A549 (cell line): ENCODE data around the gene TMEM255B. TPM values are rescaled to one million over a fixed set of nuclear protein-coding genes. Genes with fewer than 3 reads are reported as not detected.

Experiments used
- ATAC-seq, 2 experiments: fragments of 200-7000 bp in 1 of 2; fragments of >200 bp in 1 of 2; cut with Nextera tagmentation in 1 of 2; cut with Tn5 transposase in 1 of 2; 3 replicates each; pipeline versions ENCODE4 v1.8.0 to v1.9.1; 2018 to 2020; ENCODE audit warnings: mild to moderate bottlenecking in 1 of 2, moderate library complexity in 1 of 2
- CTCF ChIA-PET: fragments of 300-600 bp; sonication (Branson Sonifier 250); formaldehyde crosslinking; extraction: SDS; loops from one replicate; lab custom pipeline; 2021; ENCODE audit warnings: antibody characterized with exemption, inconsistent platforms; lab: Yijun Ruan, JAX
- POLR2A ChIA-PET: fragments of 350-600 bp; formaldehyde crosslinking; extraction: SDS; loops from one replicate; lab custom pipeline; 2021; ENCODE audit warnings: antibody characterized with exemption, inconsistent platforms; lab: Yijun Ruan, JAX
- DNase-seq, 2 experiments: peaks; one replicate each; pipeline versions ENCODE4 v3.0.0 to v3.0.0-alpha.2; 2011 to 2016; ENCODE audit warnings: low read depth in 1 of 2, low spot score in 1 of 2
- FAIRE-seq: peaks from 2 replicates; lab custom pipeline; 2011; peaks lifted over from hg19 to GRCh38; lab: Jason Lieb, UNC
- H3K27ac ChIP-seq, 2 experiments: fragments of >200 bp; sonication (Bioruptor Twin); formaldehyde crosslinking; 3 replicates each; pipeline ENCODE4 v1.5.1; 2016 to 2017
- H3K4me1 ChIP-seq: fragments of >200 bp; sonication (Bioruptor Twin); formaldehyde crosslinking; 3 replicates; pipeline ENCODE4 v1.6.1; 2016
- H3K4me2 ChIP-seq: fragments of >200 bp; sonication (Bioruptor Twin); formaldehyde crosslinking; 3 replicates; pipeline ENCODE4 v1.6.1; 2016
- H3K4me3 ChIP-seq: fragments of >200 bp; sonication (Bioruptor Twin); formaldehyde crosslinking; 3 replicates; pipeline ENCODE4 v1.5.1; 2016
- H3K9me3 ChIP-seq: fragments of >200 bp; sonication (Bioruptor Twin); formaldehyde crosslinking; 3 replicates; pipeline ENCODE4 v1.6.1; 2016
- ESRRA ChIP-seq: fragments of 150-350 bp; IDR thresholded peaks from 2 replicates; pipeline ENCODE4 v1.6.1; 2014; ENCODE audit warnings: mild to moderate bottlenecking, low read length, borderline replicate concordance
- FOSL2 ChIP-seq, 2 experiments: fragments of 450-650 bp in 1 of 2; fragments of >200 bp in 1 of 2; sonication (Bioruptor Twin) in 1 of 2; formaldehyde crosslinking; IDR thresholded peaks; 2 replicates each; pipeline versions ENCODE4 v1.5.0 to v1.6.1; 2016 to 2020; ENCODE audit warnings: mild to moderate bottlenecking in 1 of 2, moderate library complexity in 1 of 2
- HEYL ChIP-seq: fragments of 250-450 bp; sonication (Bioruptor Pico); IDR thresholded peaks from 2 replicates; pipeline ENCODE4 v1.8.0; 2021; ENCODE audit warnings: mild to moderate bottlenecking, moderate library complexity
- JUNB ChIP-seq: fragments of >200 bp; sonication (Bioruptor Twin); formaldehyde crosslinking; IDR thresholded peaks from 2 replicates; pipeline ENCODE4 v1.6.1; 2016
- KDM1A ChIP-seq: fragments of 200-600 bp; sonication (generic); IDR thresholded peaks from 2 replicates; pipeline ENCODE4 v1.6.1; 2016; ENCODE audit warnings: low read depth, mild to moderate bottlenecking
- KDM5A ChIP-seq: fragments of 200-600 bp; sonication (generic); IDR thresholded peaks from 2 replicates; pipeline ENCODE4 v1.6.1; 2016; ENCODE audit warnings: antibody characterized with exemption, mild to moderate bottlenecking
- MAFK ChIP-seq: fragments of 450-650 bp; IDR thresholded peaks from 2 replicates; pipeline ENCODE4 v1.6.1; 2014; ENCODE audit not compliant: partially characterized antibody
- NFE2L2 ChIP-seq: fragments of 150-350 bp; conservative IDR thresholded peaks from 2 replicates; pipeline ENCODE4 v1.6.1; 2014; ENCODE audit warnings: low read length
- NPAS2 ChIP-seq: fragments of 250-450 bp; sonication (Bioruptor Pico); IDR thresholded peaks from 2 replicates; pipeline ENCODE4 v1.8.0; 2022; ENCODE audit warnings: mild to moderate bottlenecking, moderate library complexity, borderline replicate concordance
- POLR2A ChIP-seq: IDR thresholded peaks from 2 replicates; pipeline ENCODE4 v1.6.1; 2012; ENCODE audit warnings: mild to moderate bottlenecking, low read length
- RAD21 ChIP-seq, 2 experiments: fragments of >200 bp in 1 of 2; sonication (Bioruptor Twin) in 1 of 2; formaldehyde crosslinking in 1 of 2; IDR thresholded peaks in 1 of 2; conservative IDR thresholded peaks in 1 of 2; 2 replicates in 1 of 2; 3 replicates in 1 of 2; pipeline ENCODE4 v1.6.1; 2012 to 2018; ENCODE audit warnings: inconsistent platforms in 1 of 2
- RNF2 ChIP-seq: fragments of 200-600 bp; sonication (generic); IDR thresholded peaks from 2 replicates; pipeline ENCODE4 v1.6.1; 2016; ENCODE audit warnings: low read depth, mild to moderate bottlenecking, antibody characterized with exemption, moderate library complexity, borderline replicate concordance
- ZC3H11A ChIP-seq: fragments of 450-650 bp; IDR thresholded peaks from 2 replicates; pipeline ENCODE4 v1.6.1; 2014; ENCODE audit warnings: antibody characterized with exemption, mild to moderate bottlenecking
- ZFP36 ChIP-seq: fragments of 450-650 bp; IDR thresholded peaks from 2 replicates; pipeline ENCODE4 v1.6.1; 2014; ENCODE audit warnings: borderline replicate concordance; ENCODE audit not compliant: partially characterized antibody
- ZNF302 ChIP-seq: fragments of 250-450 bp; sonication (Bioruptor Pico); IDR thresholded peaks from 2 replicates; pipeline ENCODE4 v1.9.0; 2021; ENCODE audit warnings: inconsistent platforms, mild to moderate bottlenecking, moderate library complexity
- WGBS: methylation state at CpG from one replicate; pipeline ENCODE4 v1.1.6; 2017; ENCODE audit errors: missing lambda C conversion rate; 5-methylcytosine and 5-hydroxymethylcytosine counted together
- polyA plus RNA-seq, 4 experiments: library from polyadenylated mRNA; depleted of rRNA in 3 of 4; stranded (reverse); fragments of >200 nt; fragmentation: RNase III in 1 of 4; extraction: RNeasy Plus Mini Kit Qiagen cat#74134 plus additional on column Dnase treatment in 1 of 4; gene quantifications; 2 replicates in 3 of 4; 3 replicates in 1 of 4; pipeline ENCODE4 v1.2.3, GENCODE V29; 2011 to 2017
- TF ChIP-seq, protein P1 (sequence below): fragments of 450-650 bp; IDR thresholded peaks from 2 replicates; pipeline ENCODE4 v1.6.1; 2014; ENCODE audit warnings: antibody characterized with exemption
- TF ChIP-seq, protein P2 (sequence below): fragments of >200 bp; sonication (Bioruptor Twin); formaldehyde crosslinking; IDR thresholded peaks from 2 replicates; pipeline ENCODE4 v1.6.1; 2016
- TF ChIP-seq, protein P3 (sequence below): IDR thresholded peaks from 2 replicates; pipeline ENCODE4 v1.6.1; 2012
- TF ChIP-seq, protein P4 (sequence below): IDR thresholded peaks from 2 replicates; pipeline ENCODE4 v1.6.1; 2012
- TF ChIP-seq, protein P5 (sequence below): fragments of 200-600 bp; sonication (generic); IDR thresholded peaks from 2 replicates; pipeline ENCODE4 v1.6.1; 2016; ENCODE audit warnings: antibody characterized with exemption, mild to moderate bottlenecking, moderate library complexity
- TF ChIP-seq, protein P6 (sequence below): fragments of 250-450 bp; sonication (Bioruptor Pico); IDR thresholded peaks from 2 replicates; pipeline ENCODE4 v1.5.0; 2020; ENCODE audit warnings: low read depth, mild to moderate bottlenecking, moderate library complexity

The TMEM255B gene
- polyA plus RNA-seq, 2 of the 4 experiments (the other 2 are of a cell fraction), result 0.54 to 1.1 TPM

DNA sequence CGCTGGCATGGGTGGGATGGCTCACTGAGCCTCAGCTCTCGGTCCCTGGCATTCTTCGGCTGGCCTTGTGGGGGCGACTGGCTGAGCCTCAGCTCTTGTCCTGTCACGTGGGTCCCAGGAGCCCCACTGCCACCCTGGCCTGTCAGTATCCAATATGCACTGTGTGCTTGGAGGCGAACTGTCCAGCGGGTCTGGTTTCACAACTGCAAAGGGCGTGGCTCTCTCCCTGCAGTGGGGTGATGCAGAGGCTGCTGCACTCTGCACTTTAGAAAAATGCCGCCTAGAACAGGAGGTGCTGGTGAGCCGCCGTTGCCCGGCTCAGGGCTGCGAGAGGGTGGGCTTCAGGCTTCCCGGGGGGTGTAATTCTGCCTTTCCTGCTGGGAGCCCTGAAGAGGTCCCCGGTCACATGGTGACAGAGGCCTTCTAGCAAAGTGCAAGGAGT lies 17.0 kb upstream of the TMEM255B start:
- no peak for FAIRE-seq
- peak; percentile 57 to 81; a peak in 4 of 6 replicates for ATAC-seq
- 59% methylated on average over 13 of the region's 15 CpGs for WGBS
- CTCF ChIA-PET, result interaction anchor here (1.1 to 1.4 kb wide), 4 partner anchors 8 to 18 kb away, joined by 3 to 6 read pairs (median 4); no protein-coding TSS in a partner anchor
- peak in 1 of 2 experiments; percentile 24 for DNase-seq
- Histone ChIP-seq H3K9me3 (no peaks in the 10 kb centered on the region), H3K4me2 (0 out of 3 replicates have a peak overlapping the region, but pooled peaks have one; percentile 26), H3K27ac (no peak overlapping the region; a peak in 1 of 6 replicates), H3K4me1 (peaks cover 3% of the 10 kb centered on the region; the same call in 1 of the 3 replicates), H3K4me3 (no peak overlapping the region)
- TF ChIP-seq ZC3H11A (no peak), MAFK (no peak), ZFP36 (no peak)
- TF ChIP-seq, protein P1, sequence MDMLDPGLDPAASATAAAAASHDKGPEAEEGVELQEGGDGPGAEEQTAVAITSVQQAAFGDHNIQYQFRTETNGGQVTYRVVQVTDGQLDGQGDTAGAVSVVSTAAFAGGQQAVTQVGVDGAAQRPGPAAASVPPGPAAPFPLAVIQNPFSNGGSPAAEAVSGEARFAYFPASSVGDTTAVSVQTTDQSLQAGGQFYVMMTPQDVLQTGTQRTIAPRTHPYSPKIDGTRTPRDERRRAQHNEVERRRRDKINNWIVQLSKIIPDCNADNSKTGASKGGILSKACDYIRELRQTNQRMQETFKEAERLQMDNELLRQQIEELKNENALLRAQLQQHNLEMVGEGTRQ, result peak; percentile 38
- POLR2A ChIA-PET, result no interaction called here

DNA sequence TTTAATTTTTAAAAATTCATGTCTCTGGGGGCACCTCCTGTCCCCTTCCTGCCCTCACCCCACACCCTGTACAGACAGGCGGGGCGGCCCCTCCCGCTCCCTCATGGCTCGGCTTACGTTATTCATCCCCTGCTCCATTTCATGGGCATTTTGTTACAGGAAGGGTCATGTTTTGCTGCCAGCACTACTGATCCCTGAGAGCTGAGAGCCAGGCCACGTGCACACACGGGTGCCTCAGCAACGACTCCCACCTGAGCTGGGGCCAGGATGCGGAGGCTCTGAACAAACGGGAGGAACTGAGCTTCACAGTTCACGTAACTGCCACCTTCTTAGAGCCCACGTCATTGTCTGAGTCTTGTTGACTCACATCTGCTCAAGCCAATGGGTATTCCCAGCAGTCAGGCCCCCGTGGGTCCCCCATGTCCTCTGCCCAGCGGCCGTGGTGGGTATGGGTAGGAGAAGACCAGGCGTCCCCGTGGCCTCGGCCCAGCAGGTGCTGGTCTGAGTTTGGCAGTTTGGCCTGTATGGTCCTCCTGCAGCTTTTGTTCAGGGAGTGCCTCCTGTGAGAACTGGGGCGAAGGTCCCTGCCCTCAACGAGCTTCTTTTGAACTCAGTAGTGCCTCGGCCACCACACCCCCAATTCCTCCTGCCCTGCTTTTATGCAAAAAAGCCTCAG lies 16.4 kb upstream of the TMEM255B start:
- ChIA-PET POLR2A (no interaction called here), CTCF (no interaction called here)
- WGBS, result 81% methylated on average over 12 of the region's 21 CpGs
- Histone ChIP-seq H3K9me3 (no peaks in the 10 kb centered on the region), H3K4me3 (no peak overlapping the region)
- FAIRE-seq, result no peak
- TF ChIP-seq POLR2A, result no peak
- no peak for TF ChIP-seq ZNF302 (CRISPR knock-in tag)
- no peak for TF ChIP-seq JUNB
- no peak for TF ChIP-seq RNF2
- no peak for TF ChIP-seq MAFK
- TF ChIP-seq, protein P2, sequence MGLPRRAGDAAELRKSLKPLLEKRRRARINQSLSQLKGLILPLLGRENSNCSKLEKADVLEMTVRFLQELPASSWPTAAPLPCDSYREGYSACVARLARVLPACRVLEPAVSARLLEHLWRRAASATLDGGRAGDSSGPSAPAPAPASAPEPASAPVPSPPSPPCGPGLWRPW, result no peak
- TF ChIP-seq ESRRA, result no peak
- TF ChIP-seq FOSL2 (IDR thresholded peaks at IDR 0.05), result no peak
- TF ChIP-seq FOSL2 (CRISPR knock-in tag; IDR thresholded peaks at IDR 0.05), result no peak
- TF ChIP-seq, protein P1, result no peak
- TF ChIP-seq, protein P3, sequence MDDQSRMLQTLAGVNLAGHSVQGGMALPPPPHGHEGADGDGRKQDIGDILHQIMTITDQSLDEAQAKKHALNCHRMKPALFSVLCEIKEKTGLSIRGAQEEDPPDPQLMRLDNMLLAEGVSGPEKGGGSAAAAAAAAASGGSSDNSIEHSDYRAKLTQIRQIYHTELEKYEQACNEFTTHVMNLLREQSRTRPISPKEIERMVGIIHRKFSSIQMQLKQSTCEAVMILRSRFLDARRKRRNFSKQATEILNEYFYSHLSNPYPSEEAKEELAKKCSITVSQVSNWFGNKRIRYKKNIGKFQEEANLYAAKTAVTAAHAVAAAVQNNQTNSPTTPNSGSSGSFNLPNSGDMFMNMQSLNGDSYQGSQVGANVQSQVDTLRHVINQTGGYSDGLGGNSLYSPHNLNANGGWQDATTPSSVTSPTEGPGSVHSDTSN, result no peak
- no peak for TF ChIP-seq RAD21 (conservative IDR thresholded peaks at IDR 0.05 in 1 of 2, IDR thresholded peaks at IDR 0.05 in 1 of 2)
- TF ChIP-seq NPAS2, result no peak
- TF ChIP-seq HEYL (CRISPR knock-in tag), result no peak
- TF ChIP-seq, protein P4, sequence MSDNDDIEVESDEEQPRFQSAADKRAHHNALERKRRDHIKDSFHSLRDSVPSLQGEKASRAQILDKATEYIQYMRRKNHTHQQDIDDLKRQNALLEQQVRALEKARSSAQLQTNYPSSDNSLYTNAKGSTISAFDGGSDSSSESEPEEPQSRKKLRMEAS, result no peak
- TF ChIP-seq, protein P5, sequence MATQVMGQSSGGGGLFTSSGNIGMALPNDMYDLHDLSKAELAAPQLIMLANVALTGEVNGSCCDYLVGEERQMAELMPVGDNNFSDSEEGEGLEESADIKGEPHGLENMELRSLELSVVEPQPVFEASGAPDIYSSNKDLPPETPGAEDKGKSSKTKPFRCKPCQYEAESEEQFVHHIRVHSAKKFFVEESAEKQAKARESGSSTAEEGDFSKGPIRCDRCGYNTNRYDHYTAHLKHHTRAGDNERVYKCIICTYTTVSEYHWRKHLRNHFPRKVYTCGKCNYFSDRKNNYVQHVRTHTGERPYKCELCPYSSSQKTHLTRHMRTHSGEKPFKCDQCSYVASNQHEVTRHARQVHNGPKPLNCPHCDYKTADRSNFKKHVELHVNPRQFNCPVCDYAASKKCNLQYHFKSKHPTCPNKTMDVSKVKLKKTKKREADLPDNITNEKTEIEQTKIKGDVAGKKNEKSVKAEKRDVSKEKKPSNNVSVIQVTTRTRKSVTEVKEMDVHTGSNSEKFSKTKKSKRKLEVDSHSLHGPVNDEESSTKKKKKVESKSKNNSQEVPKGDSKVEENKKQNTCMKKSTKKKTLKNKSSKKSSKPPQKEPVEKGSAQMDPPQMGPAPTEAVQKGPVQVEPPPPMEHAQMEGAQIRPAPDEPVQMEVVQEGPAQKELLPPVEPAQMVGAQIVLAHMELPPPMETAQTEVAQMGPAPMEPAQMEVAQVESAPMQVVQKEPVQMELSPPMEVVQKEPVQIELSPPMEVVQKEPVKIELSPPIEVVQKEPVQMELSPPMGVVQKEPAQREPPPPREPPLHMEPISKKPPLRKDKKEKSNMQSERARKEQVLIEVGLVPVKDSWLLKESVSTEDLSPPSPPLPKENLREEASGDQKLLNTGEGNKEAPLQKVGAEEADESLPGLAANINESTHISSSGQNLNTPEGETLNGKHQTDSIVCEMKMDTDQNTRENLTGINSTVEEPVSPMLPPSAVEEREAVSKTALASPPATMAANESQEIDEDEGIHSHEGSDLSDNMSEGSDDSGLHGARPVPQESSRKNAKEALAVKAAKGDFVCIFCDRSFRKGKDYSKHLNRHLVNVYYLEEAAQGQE, result no peak
- TF ChIP-seq, protein P6, sequence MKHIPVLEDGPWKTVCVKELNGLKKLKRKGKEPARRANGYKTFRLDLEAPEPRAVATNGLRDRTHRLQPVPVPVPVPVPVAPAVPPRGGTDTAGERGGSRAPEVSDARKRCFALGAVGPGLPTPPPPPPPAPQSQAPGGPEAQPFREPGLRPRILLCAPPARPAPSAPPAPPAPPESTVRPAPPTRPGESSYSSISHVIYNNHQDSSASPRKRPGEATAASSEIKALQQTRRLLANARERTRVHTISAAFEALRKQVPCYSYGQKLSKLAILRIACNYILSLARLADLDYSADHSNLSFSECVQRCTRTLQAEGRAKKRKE (CRISPR knock-in tag), result no peak
- no peak for TF ChIP-seq KDM1A
- no peak for TF ChIP-seq NFE2L2
- no peak for TF ChIP-seq KDM5A
- TF ChIP-seq, all 56 proteins: peak for 0
- Histone ChIP-seq H3K4me2 (0 out of 3 replicates have a peak overlapping the region, but pooled peaks have one; percentile 26), H3K27ac (no peak overlapping the region; a peak in 1 of 6 replicates), H3K4me1 (peaks cover 3% of the 10 kb centered on the region; the same call in 1 of the 3 replicates)
- ATAC-seq (no peak), DNase-seq (no peak)
